IMR-90 (cell line): Measurements from ENCODE around the gene ADAMTS16. TPM values are rescaled to one million over a fixed set of nuclear protein-coding genes. Genes with fewer than 3 reads are reported as not detected.

Experiments used
- ATAC-seq: fragments of 200-7000 bp; cut with Tn5 transposase; 2 replicates; pipeline ENCODE4 v1.9.1; 2020; ENCODE audit warnings: low read depth, mild to moderate bottlenecking, moderate library complexity
- BruUV-seq: library from RNA; stranded (reverse); fragments of 400-500 nt; replicated peaks from 2 replicates; lab custom pipeline; 2021; lab: Mats Ljungman, UMichigan
- CTCF ChIA-PET: fragments of 300-600 bp; formaldehyde crosslinking; extraction: SDS; loops from one replicate; lab custom pipeline; 2021; ENCODE audit warnings: antibody characterized with exemption; lab: Yijun Ruan, JAX
- POLR2A ChIA-PET: fragments of 300-600 bp; sonication (Branson Sonifier 250); formaldehyde crosslinking; loops from one replicate; lab custom pipeline; 2022; ENCODE audit warnings: antibody characterized with exemption; ENCODE audit not compliant: unreplicated experiment; lab: Charles Lee
- DNase-seq: peaks from one replicate; pipeline ENCODE4 v3.0.0; 2013
- H2AFZ ChIP-seq: replicated peaks from 2 replicates; pipeline ENCODE3; 2013; ENCODE audit warnings: low read length, mild to moderate bottlenecking; ENCODE audit not compliant: poor library complexity
- H2AK5ac ChIP-seq: 2 replicates; pipeline ENCODE4 v1.6.1; 2013; ENCODE audit warnings: low read depth, low read length, inconsistent platforms
- H2AK9ac ChIP-seq: replicated peaks from 2 replicates; pipeline ENCODE3; 2013; ENCODE audit warnings: mild to moderate bottlenecking, low read depth, low read length, moderate library complexity; ENCODE audit not compliant: poor library complexity
- H2BK120ac ChIP-seq: 2 replicates; pipeline ENCODE4 v1.6.1; 2013; ENCODE audit warnings: low read depth, low read length, inconsistent platforms
- H2BK15ac ChIP-seq: 3 replicates; pipeline ENCODE4 v1.6.1; 2013; ENCODE audit warnings: low read depth, low read length, inconsistent platforms
- H2BK20ac ChIP-seq: 2 replicates; pipeline ENCODE4 v1.6.1; 2013; ENCODE audit warnings: low read depth, mild to moderate bottlenecking, inconsistent platforms, low read length, moderate library complexity
- H2BK5ac ChIP-seq: 2 replicates; pipeline ENCODE4 v1.6.1; 2013; ENCODE audit warnings: mild to moderate bottlenecking, low read depth, low read length, inconsistent platforms; ENCODE audit not compliant: poor library complexity, severe bottlenecking
- H3K14ac ChIP-seq: replicated peaks from 2 replicates; pipeline ENCODE4 v1.6.1; 2013; ENCODE audit warnings: low read depth, low read length, inconsistent platforms
- H3K18ac ChIP-seq: 2 replicates; pipeline ENCODE4 v1.6.1; 2013; ENCODE audit warnings: low read depth, low read length, control low read depth
- H3K23ac ChIP-seq: 2 replicates; pipeline ENCODE4 v1.6.1; 2013; ENCODE audit warnings: low read depth, low read length, inconsistent platforms
- H3K27ac ChIP-seq: 2 replicates; pipeline ENCODE4 v1.5.1; 2013; ENCODE audit warnings: mild to moderate bottlenecking, control low read depth, low read length; ENCODE audit not compliant: insufficient read depth
- H3K27me3 ChIP-seq: 2 replicates; pipeline ENCODE4 v1.6.1; 2013; ENCODE audit warnings: low read length; ENCODE audit not compliant: control insufficient read depth, insufficient read depth
- H3K36me3 ChIP-seq: 2 replicates; pipeline ENCODE4 v1.6.1; 2013; ENCODE audit warnings: low read length, mixed read lengths; ENCODE audit not compliant: control insufficient read depth, insufficient read depth
- H3K4ac ChIP-seq: 2 replicates; pipeline ENCODE4 v1.6.1; 2013; ENCODE audit warnings: low read depth, low read length, inconsistent platforms
- H3K4me1 ChIP-seq: 2 replicates; pipeline ENCODE4 v1.6.1; 2013; ENCODE audit warnings: low read length, mixed read lengths; ENCODE audit not compliant: control insufficient read depth, insufficient read depth
- H3K4me2 ChIP-seq: 2 replicates; pipeline ENCODE4 v1.6.1; 2013; ENCODE audit warnings: low read depth, mild to moderate bottlenecking, control low read depth, low read length, moderate library complexity
- H3K4me3 ChIP-seq: 2 replicates; pipeline ENCODE4 v1.5.1; 2013; ENCODE audit warnings: low read depth, mild to moderate bottlenecking, control low read depth, low read length, moderate library complexity; ENCODE audit not compliant: insufficient read depth
- H3K56ac ChIP-seq: 2 replicates; pipeline ENCODE4 v1.6.1; 2013; ENCODE audit warnings: low read length, inconsistent platforms; ENCODE audit not compliant: insufficient read depth; ENCODE audit errors: extremely low read depth
- H3K79me1 ChIP-seq, 2 experiments: 2 replicates each; pipeline ENCODE4 v1.6.1; 2013; ENCODE audit warnings: low read length in 2 of 2, inconsistent platforms in 1 of 2, low read depth in 1 of 2
- H3K9ac ChIP-seq: 2 replicates; pipeline ENCODE4 v1.6.1; 2013; ENCODE audit warnings: low read depth, low read length, control low read depth
- H3K9me1 ChIP-seq: 2 replicates; pipeline ENCODE4 v1.6.1; 2013; ENCODE audit warnings: low read length, inconsistent platforms; ENCODE audit not compliant: insufficient read depth
- H3K9me3 ChIP-seq: 2 replicates; pipeline ENCODE4 v1.6.1; 2013; ENCODE audit warnings: low read length; ENCODE audit not compliant: control insufficient read depth, insufficient read depth
- H4K20me1 ChIP-seq: 2 replicates; pipeline ENCODE4 v1.6.1; 2013; ENCODE audit warnings: low read length, inconsistent platforms; ENCODE audit not compliant: insufficient read depth
- H4K5ac ChIP-seq: 2 replicates; pipeline ENCODE4 v1.6.1; 2013; ENCODE audit warnings: mild to moderate bottlenecking, low read depth, low read length, control low read depth
- H4K8ac ChIP-seq, 2 experiments: 2 replicates each; pipeline ENCODE4 v1.6.1; 2013; ENCODE audit warnings: low read depth in 2 of 2, low read length in 2 of 2, control low read depth in 1 of 2, inconsistent platforms in 1 of 2
- H4K91ac ChIP-seq: 2 replicates; pipeline ENCODE4 v1.6.1; 2013; ENCODE audit warnings: low read depth, low read length, inconsistent platforms; ENCODE audit not compliant: insufficient read depth
- CEBPB ChIP-seq: IDR thresholded peaks from 2 replicates; pipeline ENCODE4 v1.6.1; 2012; ENCODE audit warnings: low read depth, low read length, improper control_type of control experiment
- CHD1 ChIP-seq: IDR thresholded peaks from 2 replicates; pipeline ENCODE4 v1.6.1; 2012; ENCODE audit warnings: low read depth, low read length, improper control_type of control experiment
- ELK1 ChIP-seq: fragments of 150-350 bp; IDR thresholded peaks from 2 replicates; pipeline ENCODE4 v1.6.1; 2016; ENCODE audit warnings: low read depth, mild to moderate bottlenecking, low read length, moderate library complexity, borderline replicate concordance
- FOS ChIP-seq: fragments of 150-350 bp; IDR thresholded peaks from 2 replicates; pipeline ENCODE4 v1.6.1; 2016; ENCODE audit warnings: low read depth, low read length
- MAZ ChIP-seq: IDR thresholded peaks from 2 replicates; pipeline ENCODE4 v1.6.1; 2012; ENCODE audit warnings: low read depth, mild to moderate bottlenecking, low read length, improper control_type of control experiment, moderate library complexity, borderline replicate concordance
- MXI1 ChIP-seq: IDR thresholded peaks from 2 replicates; pipeline ENCODE4 v1.6.1; 2012; ENCODE audit warnings: low read depth, mild to moderate bottlenecking, low read length, moderate library complexity, borderline replicate concordance
- NFE2L2 ChIP-seq: fragments of 150-350 bp; IDR thresholded peaks from 2 replicates; pipeline ENCODE4 v1.6.1; 2016; ENCODE audit warnings: low read depth, mild to moderate bottlenecking, low read length
- POLR2A ChIP-seq: IDR thresholded peaks from 2 replicates; pipeline ENCODE4 v1.6.1; 2012; ENCODE audit warnings: mild to moderate bottlenecking, low read depth, low read length
- RCOR1 ChIP-seq: IDR thresholded peaks from 2 replicates; pipeline ENCODE4 v1.6.1; 2012; ENCODE audit warnings: mild to moderate bottlenecking, low read length, improper control_type of control experiment; ENCODE audit not compliant: insufficient replicate concordance
- RFX5 ChIP-seq: IDR thresholded peaks from 2 replicates; pipeline ENCODE4 v1.8.0; 2012; ENCODE audit warnings: low read depth, mild to moderate bottlenecking, low read length, moderate library complexity
- SMC3 ChIP-seq: fragments of 150-350 bp; IDR thresholded peaks from 2 replicates; pipeline ENCODE4 v1.6.1; 2016; ENCODE audit warnings: low read depth, mild to moderate bottlenecking, antibody characterized with exemption, low read length, moderate library complexity
- WGBS, 2 experiments: methylation state at CpG; one replicate each; pipeline versions ENCODE4 v1.1.5 to v1.1.7; 2013; ENCODE audit warnings: missing lambda C conversion rate in 2 of 2; ENCODE audit not compliant: insufficient read length in 1 of 2; ENCODE audit errors: extremely low coverage in 2 of 2; 5-methylcytosine and 5-hydroxymethylcytosine counted together
- dilution Hi-C: fragments of 300-500 bp; cut with HindIII; formaldehyde crosslinking; loops from one replicate; pipeline ENCODE4 v1.14.3; 2018; ENCODE audit warnings: low sequenced_read_pairs; ENCODE audit not compliant: unreplicated experiment
- in situ Hi-C: fragments of 300-500 bp; cut with MboI; formaldehyde crosslinking; loops from 3 replicates; pipeline ENCODE4 v1.14.3; 2019; ENCODE audit warnings: low sequenced_read_pairs, inconsistent platforms, mixed read lengths
- intact Hi-C: fragments of 100-400 bp; cut with micrococcal nuclease; formaldehyde crosslinking; loops from 2 replicates; pipeline ENCODE4 v1.10.0; 2022
- polyA plus RNA-seq, 3 experiments: library from polyadenylated mRNA; depleted of rRNA; stranded (reverse); fragments of >200 nt; gene quantifications; 2 replicates each; pipeline ENCODE4 v1.2.3, GENCODE V29; 2012; ENCODE audit warnings: low replicate concordance in 1 of 3
- total RNA-seq: library from RNA; depleted of rRNA; stranded (reverse); fragments of >200 nt; gene quantifications from 2 replicates; pipeline ENCODE4 v1.2.3, GENCODE V29; 2012

ADAMTS16 gene
- total and polyA plus RNA-seq, 2 of the 4 experiments (the other 2 are of a cell fraction): 0.09 to 0.18 TPM

- no CpG with 5 or more reads among the region's 3 CpGs for WGBS, 2 experiments
- Histone ChIP-seq H4K91ac (no peak overlapping the region), H3K4me2 (no peak overlapping the region), H3K9me1 (no peaks in the 10 kb centered on the region), H3K23ac (no peak overlapping the region), H3K9ac (no peak overlapping the region), H4K8ac (no peak overlapping the region), H3K9me3 (0 out of 2 replicates have a peak, but pooled peaks cover 2% of the 10 kb centered on the region), H3K36me3 (no peaks in the 10 kb centered on the region), H2BK120ac (no peak overlapping the region), H4K5ac (no peak overlapping the region), H2AFZ (no peak overlapping the region), H3K4me1 (no peaks in the 10 kb centered on the region), H3K56ac (no peak overlapping the region), H2BK5ac (no peak overlapping the region), H3K14ac (no peak overlapping the region), H3K27me3 (no peaks in the 10 kb centered on the region), H3K18ac (no peak overlapping the region), H2AK5ac (no peak overlapping the region), H3K27ac (no peak overlapping the region), H4K20me1 (no peaks in the 10 kb centered on the region), H2BK20ac (no peak overlapping the region), H3K4me3 (no peak overlapping the region), H3K79me1 (no peaks in the 10 kb centered on the region), H2BK15ac (no peak overlapping the region), H2AK9ac (no peak overlapping the region), H3K4ac (no peak overlapping the region)
- in situ Hi-C loops (no loop called here), intact Hi-C loops (no loop called here), dilution Hi-C loops (no loop called here)
- CTCF ChIA-PET: no interaction called here
- TF ChIP-seq MAZ: no peak
- TF ChIP-seq CEBPB: no peak
- TF ChIP-seq SMC3: no peak
- TF ChIP-seq MXI1: no peak
- TF ChIP-seq RFX5: no peak
- TF ChIP-seq POLR2A: no peak
- TF ChIP-seq RCOR1: no peak
- no peak for TF ChIP-seq ELK1
- no peak for TF ChIP-seq NFE2L2
- no peak for TF ChIP-seq CHD1
- TF ChIP-seq FOS: no peak
- DNase-seq (no peak), ATAC-seq (no peak)
- no TSS peak for BruUV-seq
- POLR2A ChIA-PET: no interaction called here
Measured at GRCh38 chr5:5278815-5279381, 138.8 kb downstream of the ADAMTS16 start.
